Measurements from ENCODE around the gene KRTAP4-6.
"Not testable (repeated sequence)": the region's sequence is repeated elsewhere in the genome, so short reads cannot be mapped to it uniquely, and the experiment has no call there.

Gene KRTAP4-6

GRCh38 chr17:41144846-41145245, 4.5 kb upstream of the KRTAP4-6 start:
- DNase-seq (ENCODE audit: low read depth), result no peak
- H3K4me3 ChIP-seq (ENCODE audit: low read length), result no peak overlapping the region
- no peak for TF ChIP-seq CTCF (conservative IDR thresholded peaks at IDR 0.05; ENCODE audit: low read length)

GRCh38 chr17:41141361-41141760, 1.0 kb upstream of the KRTAP4-6 start:
- no peak for TF ChIP-seq CTCF (conservative IDR thresholded peaks at IDR 0.05; ENCODE audit: low read length)
- no peak for DNase-seq (ENCODE audit: low read depth)
- no peak overlapping the region for H3K4me3 ChIP-seq (ENCODE audit: low read length)

GRCh38 chr17:41139865-41140264, 479 bp downstream of the KRTAP4-6 start:
- DNase-seq (ENCODE audit: low read depth); H3K4me3 ChIP-seq (ENCODE audit: low read length): not testable (repeated sequence)

- no peak for TF ChIP-seq CTCF (conservative IDR thresholded peaks at IDR 0.05; ENCODE audit: low read length)
- DNase-seq (ENCODE audit: low read depth), result peak; percentile 43
- no peak overlapping the region for H3K4me3 ChIP-seq (ENCODE audit: low read length)
Observed at GRCh38 chr17:41133880-41134735, 6.2 kb downstream of the KRTAP4-6 start.

GRCh38 chr17:41131979-41132378, 8.4 kb downstream of the KRTAP4-6 start:
- H3K4me3 ChIP-seq (ENCODE audit: low read length), result no peak overlapping the region
- no peak for TF ChIP-seq CTCF (conservative IDR thresholded peaks at IDR 0.05; ENCODE audit: low read length)
- no peak for DNase-seq (ENCODE audit: low read depth)

GRCh38 chr17:41127371-41127770, 13.0 kb downstream of the KRTAP4-6 start:
- no peak for DNase-seq (ENCODE audit: low read depth)
- TF ChIP-seq CTCF (conservative IDR thresholded peaks at IDR 0.05; ENCODE audit: low read length), result no peak
- no peak overlapping the region for H3K4me3 ChIP-seq (ENCODE audit: low read length)

GRCh38 chr17:41126412-41126811, 13.9 kb downstream of the KRTAP4-6 start:
- no peak for TF ChIP-seq CTCF (conservative IDR thresholded peaks at IDR 0.05; ENCODE audit: low read length)
- H3K4me3 ChIP-seq (ENCODE audit: low read length), result no peak overlapping the region
- DNase-seq (ENCODE audit: low read depth), result no peak
